Skin epidermis (tissue), 12 donors: ENCODE results near the gene MR1.
A peak's percentile ranks its signal among the peaks of the same experiment; 100 is the strongest.
"Not testable (repeated sequence)": the region's sequence is repeated elsewhere in the genome, so short reads cannot be mapped to it uniquely, and the experiment has no call there.

Experiments
- H3K27ac ChIP-seq, 21 experiments: fragments of 200-600 bp; sonication (generic) in 11 of 21; one replicate each; pipeline ENCODE4 v1.5.0; 2020; ENCODE audit warnings: mild to moderate bottlenecking in 3 of 21, inconsistent platforms in 2 of 21, moderate library complexity in 2 of 21
- H3K4me3 ChIP-seq, 7 experiments: fragments of 200-600 bp; sonication (generic) in 2 of 7; one replicate each; pipeline ENCODE4 v1.5.0; 2020; ENCODE audit warnings: inconsistent platforms in 2 of 7, mild to moderate bottlenecking in 2 of 7, moderate library complexity in 1 of 7

Gene MR1

DNA sequence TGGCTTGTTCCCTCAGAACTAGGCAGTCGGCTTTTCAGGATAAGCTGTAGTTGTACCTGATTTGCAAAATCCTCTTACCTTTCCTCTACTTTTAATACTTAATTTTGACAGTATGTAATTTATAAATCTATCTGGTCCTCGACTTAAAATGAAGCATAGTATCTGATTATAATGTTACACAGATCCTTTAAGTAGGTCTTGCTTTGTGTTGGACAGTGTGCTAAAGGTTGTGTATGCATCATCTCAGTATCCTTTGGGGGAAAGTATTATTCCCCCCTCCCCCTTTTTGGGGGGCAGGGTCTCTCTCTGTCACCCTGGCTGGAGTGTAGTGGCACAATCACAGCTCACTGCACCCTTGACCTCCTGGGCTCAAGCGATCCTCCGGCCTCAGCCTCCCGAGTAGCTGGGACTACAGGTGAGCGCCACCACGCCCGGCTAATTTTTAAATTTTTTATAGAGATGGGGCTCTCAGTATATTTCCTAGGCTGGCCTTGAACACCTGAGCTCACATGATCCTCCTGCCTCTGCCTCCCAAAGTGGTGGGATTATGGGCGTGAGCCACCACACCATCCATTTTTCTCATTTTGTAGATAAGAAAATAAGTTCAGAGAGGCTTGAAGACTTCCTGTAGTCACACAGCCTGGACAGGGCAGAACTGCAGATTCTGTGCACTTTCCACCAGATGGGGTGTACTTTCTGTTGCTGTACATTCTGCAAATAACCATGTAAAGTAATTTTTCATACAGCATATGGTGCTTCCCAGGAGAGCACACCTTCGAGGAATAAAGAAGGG lies 10.3 kb upstream of the MR1 start:
- peak overlapping the region; percentile 87 to 99 (median 93) for H3K4me3 ChIP-seq
- H3K27ac ChIP-seq = peak overlapping the region in 14 of 21 experiments; percentile 1 to 97 (median 88)

DNA sequence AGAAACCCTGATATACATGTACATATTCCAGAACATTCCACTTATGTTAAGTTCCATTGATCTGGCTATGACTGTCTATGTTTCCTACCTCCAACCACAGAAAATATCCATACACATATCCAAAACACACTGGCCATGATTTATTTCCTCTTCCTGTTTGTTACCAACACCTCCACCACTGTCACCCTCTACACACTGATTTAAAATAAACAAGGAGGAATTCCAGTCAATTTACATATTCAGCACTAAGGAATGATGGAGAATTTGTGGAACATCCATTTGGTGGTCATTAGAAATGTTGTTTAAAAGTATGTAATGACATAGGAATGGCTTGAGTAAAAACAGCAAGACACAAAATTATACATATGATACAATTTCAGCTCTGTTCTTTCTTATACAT lies 5.6 kb upstream of the MR1 start:
- Histone ChIP-seq H3K4me3 (no peak overlapping the region), H3K27ac (no peak overlapping the region)

DNA sequence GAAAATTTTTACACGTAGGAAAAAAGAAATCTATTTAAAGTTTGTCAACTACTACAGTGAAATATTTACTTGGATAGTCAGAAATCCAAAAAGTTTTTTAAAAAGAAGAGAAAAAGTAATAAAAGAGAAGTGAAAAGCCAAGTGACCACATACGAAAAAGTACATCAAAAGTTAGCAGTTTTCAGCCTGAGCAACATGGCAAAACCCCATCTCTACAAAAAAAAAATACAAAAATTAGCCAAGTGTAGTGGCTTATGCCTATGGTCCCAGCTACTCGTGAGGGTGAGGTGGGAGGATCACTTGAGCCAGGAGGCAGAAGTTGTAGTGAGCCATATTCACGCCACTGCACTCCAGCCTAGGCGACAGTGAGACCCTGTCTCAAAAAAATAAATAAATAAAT lies 5.2 kb upstream of the MR1 start:
- Histone ChIP-seq H3K27ac (no peak overlapping the region), H3K4me3 (no peak overlapping the region)

DNA sequence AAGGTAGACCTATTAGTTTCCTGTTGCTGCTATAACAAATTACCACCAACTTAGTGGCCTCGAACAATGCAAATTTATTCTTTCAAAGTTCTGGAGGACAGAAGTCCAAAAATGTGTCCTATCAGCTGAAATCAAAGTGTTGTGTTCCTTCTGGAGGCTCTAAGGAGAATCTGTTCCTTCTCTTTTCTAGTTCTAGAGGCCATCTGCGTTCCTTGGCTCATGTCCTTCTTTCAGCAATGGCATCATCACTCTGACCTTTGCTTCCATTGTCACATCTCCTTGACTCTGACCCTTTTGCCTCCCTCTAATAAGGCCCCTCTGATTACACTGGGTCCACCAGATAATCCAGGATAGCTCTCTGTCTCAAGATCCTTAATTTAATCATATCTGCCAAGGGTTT lies 1.2 kb upstream of the MR1 start:
- peak overlapping the region in 18 of 21 experiments; percentile 76 to 97 (median 92) for H3K27ac ChIP-seq
- H3K4me3 ChIP-seq = no peak overlapping the region

DNA sequence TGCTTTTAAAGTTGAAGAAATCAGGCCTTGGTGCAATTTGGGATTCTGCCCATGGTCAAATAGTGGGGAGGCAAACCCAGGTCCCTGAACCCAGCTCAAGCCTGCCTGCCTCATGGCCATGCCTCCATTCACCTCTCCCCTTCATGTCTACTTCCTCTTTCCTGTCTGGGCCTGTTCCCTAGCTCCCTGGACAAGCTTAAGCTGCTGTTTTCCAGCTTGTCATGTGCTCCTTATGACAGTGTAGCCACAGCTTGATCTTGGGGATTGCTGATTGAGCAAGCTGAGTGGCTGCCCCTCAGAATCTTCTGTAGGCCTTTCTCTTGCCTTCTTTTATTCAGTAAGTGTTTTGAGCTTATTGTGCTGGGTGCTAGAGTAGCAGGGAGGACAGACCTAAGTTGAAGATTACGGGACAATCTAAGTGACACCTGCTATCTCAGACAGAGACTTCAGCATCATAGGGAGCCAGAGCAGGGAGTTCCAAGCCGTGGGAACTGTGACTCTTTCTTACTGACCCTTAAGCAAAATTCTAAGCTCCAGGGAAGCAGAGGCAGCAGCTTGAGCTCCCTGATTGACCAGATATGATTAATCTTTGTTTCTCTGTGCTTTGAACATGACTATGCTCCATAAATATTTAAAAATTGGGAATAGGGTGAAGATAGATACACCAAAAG lies 520 bp upstream of the MR1 start:
- Histone ChIP-seq H3K4me3 (peak overlapping the region; percentile 23 to 46 (median 40)), H3K27ac (peak overlapping the region; percentile 15 to 97 (median 91))

DNA sequence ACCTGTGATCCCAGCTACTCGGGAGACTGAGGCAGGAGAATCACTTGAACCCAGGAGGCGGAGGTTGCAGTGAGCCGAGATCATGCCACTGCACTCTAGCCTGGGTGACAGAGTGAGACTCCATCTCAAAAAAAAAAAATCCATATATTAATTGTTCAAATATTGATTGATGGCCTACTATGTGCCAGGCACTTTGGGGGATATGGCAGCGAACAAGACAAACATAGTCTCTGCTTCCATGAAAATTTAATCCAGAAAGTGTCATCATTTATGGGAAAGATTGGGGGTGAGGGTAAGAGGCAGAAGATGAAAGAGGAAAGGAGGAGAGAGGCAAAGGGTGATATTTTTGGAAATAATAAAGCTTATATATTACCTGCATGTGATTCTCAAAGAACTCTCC lies 1.4 kb downstream of the MR1 start:
- not testable (repeated sequence) for H3K4me3 ChIP-seq
- H3K27ac ChIP-seq = peak overlapping the region in 1 of 21 experiments; percentile 94

DNA sequence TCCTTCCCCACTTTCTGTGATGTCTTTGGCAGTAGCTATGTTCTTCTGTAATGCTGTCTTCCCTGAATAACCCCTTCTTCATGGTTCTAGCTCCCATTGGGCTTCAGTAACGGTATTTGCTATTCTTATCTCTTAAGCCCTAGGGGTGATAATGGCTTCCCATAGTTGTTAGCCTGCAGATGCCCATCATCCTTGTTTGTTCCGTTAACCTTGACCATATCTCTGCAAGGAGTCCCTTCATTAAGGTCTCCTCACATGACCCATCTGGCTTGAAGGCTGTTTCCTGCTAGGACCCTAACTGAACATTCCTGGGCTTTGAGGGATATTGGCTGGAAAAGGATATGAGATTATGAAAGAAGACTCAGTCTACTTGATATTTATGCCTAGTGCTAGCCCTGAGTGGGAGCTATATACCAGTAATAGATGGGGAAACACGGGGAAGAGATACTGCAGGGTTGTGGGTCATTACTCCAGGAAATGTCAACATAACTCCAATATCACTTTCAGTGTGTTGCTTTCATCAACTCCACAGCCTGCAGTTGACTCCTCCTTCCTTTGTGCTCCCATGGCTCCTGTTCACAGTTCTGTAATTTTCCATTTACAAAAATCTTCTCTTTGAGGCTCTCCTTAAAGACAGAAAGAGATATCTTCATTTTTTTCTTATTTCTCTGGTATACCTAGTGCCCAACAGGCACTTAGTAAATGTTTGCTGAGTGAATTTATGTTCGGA lies 2.5 kb downstream of the MR1 start:
- no peak overlapping the region for H3K4me3 ChIP-seq
- H3K27ac ChIP-seq = no peak overlapping the region

DNA sequence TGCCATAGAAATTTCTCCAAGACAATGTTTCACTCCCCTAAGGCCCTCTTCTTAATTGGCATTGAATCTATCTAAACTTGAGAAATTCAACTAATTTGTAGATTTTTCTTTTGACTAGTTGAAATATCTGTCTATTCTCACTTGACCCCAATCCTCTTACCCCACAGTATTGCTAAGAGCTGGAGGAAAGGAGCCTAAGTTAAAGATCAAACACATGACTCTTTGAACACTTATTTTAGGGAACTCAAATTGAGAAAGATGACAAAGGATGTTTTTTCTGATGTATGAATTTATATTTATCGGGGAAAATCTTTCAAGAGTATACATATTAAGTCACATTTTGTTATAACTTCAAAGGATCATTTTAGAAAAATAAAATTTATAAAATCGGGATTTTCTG lies 3.6 kb downstream of the MR1 start:
- no peak overlapping the region for H3K27ac ChIP-seq
- no peak overlapping the region for H3K4me3 ChIP-seq

DNA sequence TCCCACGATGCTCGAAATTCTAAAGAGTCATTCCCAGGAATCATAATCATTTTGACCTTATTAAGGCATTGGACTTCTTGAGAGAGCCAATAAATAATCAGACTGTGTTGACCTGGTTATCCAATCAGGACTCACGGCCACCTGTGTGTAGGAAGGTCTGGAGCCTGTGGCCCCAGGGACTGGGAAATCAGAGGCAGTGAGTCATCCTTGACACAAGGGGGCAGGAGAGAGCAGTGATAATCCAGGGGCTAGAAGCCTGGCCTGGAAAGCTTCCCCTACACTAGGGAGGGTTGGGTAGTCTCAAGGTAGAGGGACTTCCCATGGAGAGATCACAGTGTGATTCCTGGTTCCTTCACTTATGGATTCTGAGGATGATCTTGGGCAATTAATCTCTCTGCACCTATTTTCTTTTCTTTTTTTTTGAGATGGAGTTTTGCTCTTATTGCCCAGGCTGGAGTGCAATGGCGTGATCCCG lies 4.7 kb downstream of the MR1 start:
- Histone ChIP-seq H3K27ac (no peak overlapping the region), H3K4me3 (no peak overlapping the region)

DNA sequence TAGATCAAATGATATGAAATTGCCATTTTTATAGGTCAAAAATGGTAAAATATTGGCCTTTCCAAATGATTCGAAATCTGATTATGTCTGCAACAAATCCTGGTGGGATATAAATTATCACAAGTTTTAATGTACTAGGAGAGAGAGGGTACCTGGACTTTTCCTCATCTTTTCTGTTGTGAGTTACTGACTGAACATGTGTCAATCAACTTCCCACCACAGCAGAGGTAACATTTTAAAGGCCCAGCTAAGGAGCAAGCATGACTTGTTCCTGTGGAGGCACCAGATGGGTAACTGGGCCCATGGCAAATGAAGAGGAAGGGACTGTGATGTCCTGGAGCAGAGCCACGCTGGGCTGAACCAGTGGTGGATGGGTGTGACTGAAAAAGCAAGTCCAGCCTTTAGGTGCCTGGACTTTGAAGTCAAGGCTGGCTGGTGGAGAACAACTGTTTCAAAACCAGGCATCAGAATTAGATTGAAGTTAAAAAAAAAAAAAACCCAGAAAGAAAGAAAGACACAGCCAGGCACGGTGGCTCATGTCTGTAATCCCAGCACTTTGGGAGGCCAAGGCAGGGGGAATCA lies 6.6 kb downstream of the MR1 start:
- Histone ChIP-seq H3K4me3 (no peak overlapping the region), H3K27ac (peak overlapping the region in 1 of 21 experiments; percentile 17)

DNA sequence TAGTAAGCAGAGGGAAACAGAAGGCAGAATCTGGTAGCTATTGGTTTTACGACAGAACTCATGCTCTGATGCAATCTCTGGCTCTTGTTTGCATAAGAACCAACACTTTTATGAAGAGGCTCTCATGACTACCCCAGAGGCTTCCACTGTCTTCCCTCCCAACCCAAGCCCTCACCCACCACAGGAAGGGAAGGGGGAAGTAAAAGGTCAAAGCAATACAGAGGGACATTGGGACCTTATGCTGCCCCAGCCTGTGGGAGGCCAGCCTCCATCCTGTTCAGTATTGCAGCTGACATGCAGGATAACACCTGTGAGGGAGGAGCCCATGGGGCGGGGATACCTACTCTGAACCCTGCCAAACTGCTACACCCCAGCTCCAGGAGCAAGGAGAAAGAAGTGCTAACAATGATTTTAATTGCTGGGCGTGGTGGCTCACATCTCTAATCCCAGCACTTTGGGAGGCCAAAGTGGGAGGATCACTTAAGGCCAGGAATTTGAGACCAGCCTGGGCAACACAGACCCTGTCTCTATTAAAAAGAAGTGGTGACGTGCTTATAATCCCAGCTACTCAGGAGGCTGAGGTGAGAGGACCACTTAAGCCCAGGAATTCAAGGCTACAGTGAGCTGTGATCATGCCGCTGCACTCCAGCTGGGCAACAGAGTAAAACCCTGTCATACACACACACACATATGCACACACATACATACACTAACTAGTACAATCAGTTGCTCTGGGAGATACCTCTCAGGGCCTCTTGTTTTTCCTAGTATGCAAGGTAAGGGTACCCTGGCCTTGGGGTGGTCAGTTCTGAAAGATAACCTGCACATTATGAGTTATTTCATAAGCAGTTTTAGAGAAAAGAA lies 9.5 kb downstream of the MR1 start:
- Histone ChIP-seq H3K27ac (peak overlapping the region in 7 of 21 experiments; percentile 2 to 83 (median 51)), H3K4me3 (no peak overlapping the region)

DNA sequence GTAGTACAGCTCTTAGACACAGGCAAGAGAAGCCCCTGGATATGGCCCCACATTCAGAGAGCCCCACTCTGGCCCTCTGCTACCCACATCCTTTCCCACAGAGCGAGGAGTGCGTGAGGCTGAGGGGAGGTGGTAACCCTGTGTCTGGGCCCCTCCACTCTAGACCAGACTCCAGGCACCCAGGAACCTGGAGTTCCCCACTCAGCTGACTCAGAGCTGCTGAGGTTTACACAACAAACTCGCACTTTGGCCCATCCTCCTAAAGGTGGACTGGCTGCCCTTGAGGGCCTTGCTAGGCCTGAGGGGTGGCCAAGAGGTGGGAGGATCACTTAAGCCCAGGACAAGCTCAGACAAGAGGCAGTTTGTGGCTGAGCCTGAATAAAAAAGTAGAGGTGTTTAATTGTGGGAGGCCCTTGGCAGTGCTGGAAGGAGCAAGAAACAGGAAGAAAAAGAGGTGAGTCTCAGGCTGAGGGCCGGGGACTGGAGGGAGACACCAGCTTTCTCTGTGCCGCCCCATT lies 10.7 kb downstream of the MR1 start:
- H3K4me3 ChIP-seq = no peak overlapping the region
- H3K27ac ChIP-seq = peak overlapping the region in 17 of 21 experiments; percentile 1 to 83 (median 50)

DNA sequence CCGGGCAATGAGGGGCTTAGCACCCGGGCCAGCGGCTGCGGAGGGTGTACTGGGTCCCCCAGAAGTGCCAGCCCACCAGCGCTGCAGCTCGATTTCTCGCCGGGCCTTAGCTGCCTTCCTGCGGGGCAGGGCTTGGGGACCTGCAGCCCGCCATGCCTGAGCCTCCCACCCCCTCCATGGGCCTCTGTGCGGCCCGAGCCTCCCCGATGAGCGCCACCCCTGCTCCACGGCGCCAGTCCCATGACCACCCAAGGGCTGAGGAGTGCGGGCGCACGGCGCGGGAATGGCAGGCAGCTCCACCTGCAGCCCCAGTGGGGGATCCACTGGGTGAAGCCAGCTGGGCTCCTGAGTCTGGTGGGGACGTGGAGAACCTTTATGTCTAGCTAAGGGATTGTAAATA lies 12.2 kb downstream of the MR1 start:
- H3K4me3 ChIP-seq = peak overlapping the region in 1 of 7 experiments; percentile 1

DNA sequence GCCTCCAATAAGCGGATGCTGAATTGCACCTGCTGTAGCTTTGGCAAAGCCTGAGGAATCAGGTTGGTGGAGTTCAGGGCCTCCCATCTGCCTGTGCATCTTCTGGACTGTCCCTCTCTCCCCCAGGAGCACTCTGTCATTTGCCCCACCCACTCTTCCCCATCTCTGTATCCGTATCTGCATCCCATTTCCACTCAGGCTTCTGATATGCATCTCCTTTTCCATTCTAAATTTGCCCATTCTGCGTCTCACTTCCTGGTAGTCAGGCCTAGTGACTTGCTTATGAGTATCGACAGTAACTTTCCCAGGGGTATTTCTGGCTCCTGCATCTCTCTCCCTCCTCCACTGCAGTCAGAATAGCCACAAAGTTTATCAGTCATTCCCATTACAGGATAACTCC lies 15.6 kb downstream of the MR1 start:
- no peak overlapping the region for H3K27ac ChIP-seq
- H3K4me3 ChIP-seq = no peak overlapping the region

More for the DNA sequence above, 12.2 kb downstream of the MR1 start:
- H3K27ac ChIP-seq = not testable (repeated sequence)

DNA sequence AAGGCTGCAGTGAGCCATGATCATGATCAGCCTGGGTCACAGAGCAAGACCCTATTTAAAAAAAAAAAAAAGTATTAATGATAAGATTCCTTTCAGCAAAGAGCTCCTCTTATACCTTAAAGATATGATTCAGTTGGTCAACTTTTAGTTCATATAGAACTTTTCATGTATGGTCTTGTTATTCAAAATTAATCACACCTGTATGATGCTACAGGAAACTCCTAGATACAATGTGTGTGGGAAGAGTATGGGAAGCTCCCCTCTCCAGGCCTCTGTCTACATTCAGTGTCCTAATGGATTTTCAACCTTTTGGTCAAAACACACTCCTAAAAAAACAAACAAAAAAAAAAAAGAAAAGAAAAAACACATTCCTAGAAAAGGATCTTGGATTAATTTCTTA lies 17.1 kb downstream of the MR1 start:
- Histone ChIP-seq H3K4me3 (no peak overlapping the region), H3K27ac (no peak overlapping the region)

DNA sequence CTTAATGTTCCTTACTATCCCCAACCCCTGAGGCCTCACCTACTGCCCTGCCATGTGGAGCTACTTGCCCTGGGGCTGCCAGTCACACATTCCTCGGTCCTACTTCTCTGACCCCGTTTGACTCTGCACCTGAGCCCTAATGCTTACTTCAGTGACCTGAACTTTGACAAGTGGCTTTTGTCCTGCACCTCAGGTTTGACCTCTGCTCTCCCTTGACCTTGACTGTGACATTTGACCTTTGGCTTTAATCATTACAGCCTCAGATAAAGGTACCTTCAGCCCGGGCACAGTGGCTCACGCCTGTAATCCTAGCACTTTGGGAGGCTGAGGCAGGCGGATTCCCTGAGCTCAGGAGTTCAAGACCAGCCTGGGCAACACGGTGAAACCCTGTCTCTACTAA lies 22.8 kb downstream of the MR1 start:
- H3K27ac ChIP-seq = no peak overlapping the region

DNA sequence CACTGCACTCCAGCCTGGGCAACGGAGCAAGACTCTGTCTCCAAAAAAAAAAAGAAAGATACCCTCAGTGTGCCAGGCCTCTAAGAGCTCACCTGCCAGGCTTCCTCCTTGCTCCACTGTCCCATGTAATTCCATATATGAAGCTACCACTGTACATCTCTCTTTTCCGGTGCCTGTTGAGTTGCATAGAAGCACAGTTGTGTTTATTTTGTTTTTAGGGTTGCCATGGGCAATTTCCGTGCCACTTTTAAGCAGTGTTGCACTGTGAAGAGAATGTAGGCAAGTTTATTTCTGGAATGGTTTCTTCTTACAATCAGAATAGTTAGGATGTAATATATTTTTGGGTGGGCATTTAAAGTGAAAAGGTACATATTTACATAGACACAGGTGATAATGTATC lies 23.3 kb downstream of the MR1 start:
- Histone ChIP-seq H3K27ac (no peak overlapping the region), H3K4me3 (no peak overlapping the region)

More for the DNA sequence above, 22.8 kb downstream of the MR1 start:
- no peak overlapping the region for H3K4me3 ChIP-seq

DNA sequence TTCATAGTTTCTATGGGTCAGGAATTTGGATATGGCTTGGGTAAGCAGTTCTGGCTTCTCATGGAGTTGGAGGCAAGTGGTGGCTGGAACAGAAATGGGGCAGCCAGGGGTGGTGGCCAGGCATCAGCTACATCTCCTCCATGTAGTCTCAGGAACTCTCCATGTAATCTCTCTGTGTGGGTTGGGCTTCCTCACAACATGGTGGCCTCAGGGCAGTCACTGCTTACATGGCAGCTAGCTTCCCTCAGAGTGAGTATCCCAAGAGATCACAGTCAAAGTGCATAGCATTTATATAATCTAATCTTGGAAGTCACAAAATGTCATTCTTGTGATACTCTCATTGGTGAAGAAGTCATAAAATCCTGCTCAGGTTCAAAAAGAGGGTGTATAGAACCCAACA lies 25.7 kb downstream of the MR1 start:
- H3K27ac ChIP-seq = no peak overlapping the region
- H3K4me3 ChIP-seq = no peak overlapping the region

DNA sequence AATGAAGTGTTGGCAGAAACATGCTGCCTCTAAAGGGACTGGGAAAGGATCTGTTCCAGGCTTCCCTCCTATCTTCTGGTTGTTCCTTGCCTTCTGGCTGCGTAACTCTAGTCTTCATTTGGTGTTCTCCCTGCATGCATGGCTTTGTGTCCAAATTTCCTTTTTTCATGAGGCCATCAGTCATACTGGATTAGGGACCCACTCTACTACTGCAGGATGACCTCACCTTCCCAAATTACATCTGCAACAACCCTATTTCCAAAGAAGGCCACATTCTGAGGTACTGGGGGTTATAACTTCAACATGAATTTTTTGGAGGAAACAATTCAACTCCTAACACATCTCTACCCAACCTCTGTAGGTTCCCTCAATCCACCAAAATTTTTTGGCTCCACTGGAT lies 26.3 kb downstream of the MR1 start:
- no peak overlapping the region for H3K4me3 ChIP-seq
- no peak overlapping the region for H3K27ac ChIP-seq
